ENCODE measurements around the gene RPTOR.

Gene RPTOR

GRCh38 chr17:80930335-80931279 lies 386.0 kb downstream of the RPTOR start:
- DNase-seq (ENCODE audit: low read depth), result no peak

- peak; percentile 70 for DNase-seq (ENCODE audit: low read depth)
Measured at GRCh38 chr17:80931421-80932265, 387.0 kb downstream of the RPTOR start.

GRCh38 chr17:80935526-80935925 lies 390.9 kb downstream of the RPTOR start:
- no peak for DNase-seq (ENCODE audit: low read depth)

GRCh38 chr17:80936218-80936617 lies 391.6 kb downstream of the RPTOR start:
- DNase-seq (ENCODE audit: low read depth), result no peak

- DNase-seq (ENCODE audit: low read depth), result no peak
Measured at GRCh38 chr17:80936723-80937122, 392.1 kb downstream of the RPTOR start.

- DNase-seq (ENCODE audit: low read depth), result no peak
Measured at GRCh38 chr17:80937462-80938381, 393.1 kb downstream of the RPTOR start.

DNA sequence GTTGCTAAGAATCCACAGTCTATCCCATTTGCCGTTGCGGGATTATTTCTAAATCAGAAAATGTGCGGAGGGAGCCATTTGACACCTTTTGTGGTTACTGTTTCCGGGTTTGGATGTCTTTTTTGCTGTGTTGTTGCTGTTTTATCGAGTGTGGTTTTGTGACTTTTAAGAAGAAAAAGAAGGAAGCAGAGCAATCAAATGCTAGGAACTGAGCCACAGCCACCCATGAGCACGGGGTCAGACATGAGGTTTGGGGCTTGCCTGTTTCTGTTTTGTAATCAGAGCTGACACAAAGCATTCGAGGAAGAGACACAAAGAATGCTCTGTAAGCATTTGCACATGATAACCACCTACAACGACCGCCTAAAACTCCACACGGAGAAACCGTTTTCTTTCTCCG lies 393.9 kb downstream of the RPTOR start:
- DNase-seq (ENCODE audit: low read depth), result no peak

- DNase-seq (ENCODE audit: low read depth), result no peak
Measured at GRCh38 chr17:80939151-80940145, 394.8 kb downstream of the RPTOR start.

GRCh38 chr17:80940171-80941123 lies 395.8 kb downstream of the RPTOR start:
- DNase-seq (ENCODE audit: low read depth), result no peak

GRCh38 chr17:80941171-80941570 lies 396.5 kb downstream of the RPTOR start:
- no peak for DNase-seq (ENCODE audit: low read depth)

DNA sequence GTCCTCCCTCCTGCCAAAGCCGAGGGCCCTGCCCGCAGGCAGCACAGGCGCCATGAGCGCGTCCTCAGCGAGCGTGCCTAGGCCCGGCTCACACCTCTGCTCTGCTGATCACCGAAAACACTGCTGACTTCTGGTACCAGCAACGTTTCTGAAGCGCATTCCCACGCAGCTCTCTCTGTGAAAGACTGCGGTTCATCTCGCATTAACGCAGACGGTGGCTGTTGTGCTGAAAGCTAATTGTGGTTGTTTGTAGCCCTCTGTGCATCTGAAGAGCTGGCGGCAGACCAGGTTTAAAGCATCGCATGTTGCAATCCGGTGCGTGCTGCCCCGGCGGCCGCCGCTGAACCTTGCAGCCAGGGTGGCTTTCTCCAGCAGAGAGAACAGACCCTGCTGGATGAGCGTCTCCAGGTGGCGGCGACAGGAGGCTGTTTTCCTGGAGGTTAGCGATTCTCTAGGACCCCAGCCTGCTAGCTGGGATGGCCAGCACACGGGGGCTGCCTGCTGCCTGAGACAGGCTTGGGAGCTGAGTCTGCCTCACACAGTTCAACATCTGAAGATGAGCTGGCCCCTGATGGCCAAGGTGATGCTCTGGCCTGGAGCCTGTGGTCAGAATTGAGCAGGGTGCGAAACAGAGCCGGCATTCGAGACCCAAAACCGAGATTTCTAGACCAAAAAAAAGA lies 397.2 kb downstream of the RPTOR start:
- peak; percentile 63 for DNase-seq (ENCODE audit: low read depth)

DNA sequence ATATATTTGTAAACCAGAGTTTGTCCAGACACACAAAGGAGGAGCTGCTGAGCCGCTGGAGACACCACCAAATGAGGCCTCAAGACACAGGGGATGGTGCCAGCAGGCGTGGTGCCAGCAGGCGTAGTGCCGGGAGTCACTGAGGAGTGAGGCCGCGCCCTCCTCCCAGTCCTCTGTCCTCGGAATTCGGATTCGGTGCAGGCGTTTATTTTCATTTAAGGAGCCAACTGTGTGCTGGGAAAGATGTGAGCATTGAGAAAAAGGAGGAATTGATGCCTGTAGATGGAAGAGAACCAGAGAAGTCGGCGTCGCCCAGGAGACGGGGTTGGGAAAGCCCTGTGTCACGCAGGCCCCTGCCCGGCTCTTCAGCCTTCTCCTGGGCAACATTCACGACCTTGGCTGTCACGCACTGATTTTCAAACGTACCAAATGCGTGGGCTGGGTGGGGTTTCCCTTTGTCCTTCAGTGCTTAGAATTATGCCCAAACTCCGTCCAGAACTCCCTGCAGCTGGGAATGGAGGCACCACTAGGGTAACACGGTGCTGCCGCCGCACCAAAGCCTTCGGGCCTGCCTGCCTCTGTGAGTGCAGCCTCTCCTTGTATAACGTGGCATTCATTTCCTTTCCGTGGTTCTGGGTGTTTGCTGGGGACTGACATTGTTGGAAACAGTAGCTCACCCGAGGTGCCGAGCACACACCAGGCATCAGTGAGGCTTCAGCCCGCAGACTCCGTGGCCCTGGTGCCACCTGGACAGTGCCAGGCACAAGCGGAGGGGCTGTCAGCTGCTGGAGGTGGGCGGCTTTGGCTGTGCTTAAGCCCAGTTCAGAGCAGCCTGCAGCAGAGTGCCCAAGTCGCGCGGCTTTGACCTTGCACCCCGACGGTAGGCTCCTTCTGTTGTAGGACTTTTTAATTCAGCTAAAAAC lies 398.0 kb downstream of the RPTOR start:
- DNase-seq (ENCODE audit: low read depth), result peak; percentile 82

DNA sequence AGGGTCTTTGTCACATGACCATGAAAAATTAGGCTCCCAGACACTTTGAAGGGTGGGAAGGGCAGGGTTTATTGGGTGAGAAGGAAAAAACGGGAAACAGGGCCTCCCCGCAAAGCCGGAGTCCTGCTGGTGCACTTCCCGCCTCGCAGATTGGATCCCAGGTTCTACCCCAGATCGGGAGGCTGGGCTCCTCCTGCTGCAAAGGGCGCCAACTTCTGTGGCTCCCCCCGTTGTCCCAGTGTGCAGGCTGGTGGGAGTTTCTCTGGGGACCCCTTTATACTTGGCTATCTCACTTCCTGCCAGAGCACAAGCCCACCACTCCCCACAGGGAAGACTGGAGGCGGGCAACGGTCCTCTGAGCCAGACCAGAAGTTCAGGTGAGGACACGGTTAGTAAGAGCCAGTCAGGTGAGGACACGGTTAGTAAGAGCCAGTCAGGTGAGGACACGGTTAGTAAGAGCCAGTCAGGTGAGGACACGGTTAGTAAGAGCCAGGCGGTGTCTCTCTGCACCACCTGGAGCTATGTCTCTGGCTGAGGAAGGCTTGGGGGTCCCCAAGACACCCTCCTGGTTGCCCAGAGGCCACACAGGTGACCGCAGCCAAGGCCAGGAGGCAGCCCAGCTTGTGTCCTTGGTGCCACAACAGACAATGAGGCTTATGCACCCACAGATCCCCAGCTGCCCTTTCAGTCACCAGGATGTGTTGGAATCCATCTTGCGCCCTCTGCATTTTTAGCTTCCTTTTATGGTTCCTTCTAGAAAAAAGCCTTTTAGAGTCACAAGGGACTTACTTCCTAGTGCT lies 398.9 kb downstream of the RPTOR start:
- DNase-seq (ENCODE audit: low read depth), result no peak

DNA sequence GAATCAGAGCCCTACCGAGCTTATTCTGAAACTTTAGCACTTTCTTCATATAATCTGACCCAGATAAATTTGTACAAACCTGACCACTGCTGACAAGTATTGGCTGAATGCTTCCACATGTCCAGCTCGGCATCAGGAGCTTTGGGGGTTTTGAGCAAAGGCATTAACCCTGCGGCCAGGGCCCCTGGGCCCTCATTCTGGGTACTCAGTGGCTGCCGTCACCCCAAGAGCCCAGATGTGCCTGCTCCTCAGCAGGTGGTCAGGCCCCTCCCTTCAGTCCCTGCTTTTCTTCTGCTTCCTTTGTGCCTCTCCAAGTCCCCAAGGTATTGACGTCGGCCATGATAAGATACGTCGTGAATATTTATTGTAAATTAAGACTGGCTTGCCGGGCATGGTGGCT lies 399.7 kb downstream of the RPTOR start:
- DNase-seq (ENCODE audit: low read depth), result no peak

DNA sequence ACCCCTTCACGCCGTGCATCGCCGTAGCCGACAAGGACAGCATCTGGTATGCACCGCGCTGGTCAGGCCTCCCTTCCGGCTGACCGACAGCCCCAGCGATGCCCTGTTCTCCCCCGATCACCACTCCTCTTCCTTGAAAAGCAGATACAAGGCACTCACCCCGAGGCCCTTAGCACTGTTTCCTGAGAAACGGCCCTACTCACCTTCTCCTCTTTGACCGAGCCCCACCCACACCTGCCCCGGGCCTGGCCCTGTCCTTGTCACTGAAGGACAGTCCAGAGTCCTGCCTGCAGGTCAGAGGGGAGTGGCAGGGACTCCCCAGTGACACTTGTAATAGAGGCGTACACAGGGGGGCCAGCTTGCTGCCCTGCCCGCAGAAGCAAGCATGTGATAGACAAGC lies 401.1 kb downstream of the RPTOR start:
- no peak for DNase-seq (ENCODE audit: low read depth)

- no peak for DNase-seq (ENCODE audit: low read depth)
Measured at GRCh38 chr17:80946449-80946848, 401.8 kb downstream of the RPTOR start.
